ENCODE data around the gene ZNF467.

The ZNF467 gene

DNA sequence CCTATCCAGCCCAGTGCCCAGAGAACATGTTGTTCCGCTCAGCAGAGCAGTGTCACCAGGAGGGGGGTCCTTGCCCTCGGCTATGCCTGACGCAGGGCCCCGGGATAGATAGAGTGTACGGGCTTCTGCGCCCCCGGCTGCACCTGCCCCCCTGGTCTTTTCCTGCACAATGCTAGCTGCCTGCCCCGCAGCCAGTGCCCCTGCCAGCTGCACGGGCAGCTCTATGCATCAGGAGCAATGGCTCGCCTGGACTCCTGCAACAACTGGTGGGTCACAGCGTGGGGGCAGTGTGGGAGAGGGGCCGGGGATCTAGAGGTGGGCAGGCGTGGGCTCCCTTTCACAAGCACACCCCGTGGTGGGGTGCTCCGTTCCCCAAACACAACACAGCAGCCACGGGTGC is 33.3 kb upstream of the ZNF467 start:
- DNase-seq (ENCODE audit: low read depth) = no peak

GRCh38 chr7:149804106-149804505 is 30.7 kb upstream of the ZNF467 start:
- DNase-seq (ENCODE audit: low read depth) = no peak

DNA sequence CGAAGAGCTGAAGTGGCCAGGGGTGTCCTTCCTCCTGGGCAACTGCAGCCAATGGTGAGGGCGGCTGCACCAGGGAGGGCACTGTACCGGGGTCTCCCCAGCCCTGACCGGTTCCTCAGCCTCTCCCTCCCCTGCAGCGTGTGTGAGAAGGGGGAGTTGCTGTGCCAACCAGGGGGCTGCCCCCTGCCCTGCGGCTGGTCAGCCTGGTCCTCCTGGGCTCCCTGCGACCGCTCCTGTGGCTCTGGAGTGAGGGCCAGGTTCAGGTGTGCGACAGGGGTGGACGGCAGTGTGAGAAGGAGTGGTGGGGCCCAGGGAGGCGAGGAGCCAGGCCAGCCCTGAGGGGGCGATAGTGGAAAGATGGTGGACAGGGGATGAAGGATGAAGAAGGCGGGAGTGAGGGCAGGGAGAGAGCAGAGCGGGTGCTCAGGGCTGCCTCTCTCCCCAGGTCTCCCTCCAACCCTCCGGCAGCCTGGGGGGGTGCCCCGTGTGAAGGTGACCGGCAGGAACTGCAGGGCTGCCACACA is 30.2 kb upstream of the ZNF467 start:
- DNase-seq (ENCODE audit: low read depth) = no peak

- DNase-seq (ENCODE audit: low read depth) = no peak
Observed at GRCh38 chr7:149802966-149803365, 29.6 kb upstream of the ZNF467 start.

DNA sequence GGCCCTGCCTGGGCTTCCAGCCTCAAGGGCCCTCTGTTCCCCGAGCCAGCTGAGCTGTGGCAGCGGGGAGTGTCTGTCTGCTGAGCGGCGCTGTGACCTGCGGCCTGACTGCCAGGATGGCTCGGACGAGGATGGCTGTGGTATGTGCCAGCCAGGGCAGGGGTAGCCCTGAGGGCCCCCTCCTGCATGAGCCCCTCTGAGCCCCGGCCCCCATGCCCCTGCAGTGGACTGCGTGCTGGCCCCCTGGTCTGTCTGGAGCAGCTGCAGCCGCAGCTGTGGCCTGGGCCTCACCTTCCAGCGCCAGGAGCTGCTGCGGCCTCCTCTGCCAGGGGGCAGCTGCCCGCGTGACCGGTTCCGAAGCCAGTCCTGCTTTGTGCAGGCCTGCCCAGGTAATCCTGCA is 28.4 kb upstream of the ZNF467 start:
- no peak for DNase-seq (ENCODE audit: low read depth)

DNA sequence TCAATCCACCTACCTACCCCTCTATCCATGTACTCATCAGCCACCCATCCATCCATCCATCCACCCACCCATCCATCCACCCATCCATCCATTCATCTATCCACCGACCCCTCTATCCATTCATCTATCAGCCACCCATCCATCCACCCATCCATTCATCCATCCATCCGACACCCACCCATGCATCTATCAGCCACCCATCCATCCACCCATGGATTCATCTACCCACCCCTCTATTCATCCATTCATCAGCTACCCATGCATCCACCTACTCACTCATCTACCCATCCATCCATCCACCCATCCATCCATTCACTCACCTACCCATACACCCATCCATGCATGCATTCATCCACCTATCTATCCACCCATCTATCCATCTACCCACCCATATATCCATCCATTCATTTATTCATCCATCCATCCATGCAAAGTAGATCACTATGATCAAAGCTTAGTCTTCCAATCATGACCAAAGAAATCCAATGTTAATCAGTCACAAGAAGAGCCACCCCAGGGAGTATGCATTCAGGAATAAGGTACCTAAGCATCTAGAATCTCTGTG is 27.7 kb upstream of the ZNF467 start:
- no peak for DNase-seq (ENCODE audit: low read depth)

GRCh38 chr7:149800169-149800555 is 26.8 kb upstream of the ZNF467 start:
- DNase-seq (ENCODE audit: low read depth) = no peak

DNA sequence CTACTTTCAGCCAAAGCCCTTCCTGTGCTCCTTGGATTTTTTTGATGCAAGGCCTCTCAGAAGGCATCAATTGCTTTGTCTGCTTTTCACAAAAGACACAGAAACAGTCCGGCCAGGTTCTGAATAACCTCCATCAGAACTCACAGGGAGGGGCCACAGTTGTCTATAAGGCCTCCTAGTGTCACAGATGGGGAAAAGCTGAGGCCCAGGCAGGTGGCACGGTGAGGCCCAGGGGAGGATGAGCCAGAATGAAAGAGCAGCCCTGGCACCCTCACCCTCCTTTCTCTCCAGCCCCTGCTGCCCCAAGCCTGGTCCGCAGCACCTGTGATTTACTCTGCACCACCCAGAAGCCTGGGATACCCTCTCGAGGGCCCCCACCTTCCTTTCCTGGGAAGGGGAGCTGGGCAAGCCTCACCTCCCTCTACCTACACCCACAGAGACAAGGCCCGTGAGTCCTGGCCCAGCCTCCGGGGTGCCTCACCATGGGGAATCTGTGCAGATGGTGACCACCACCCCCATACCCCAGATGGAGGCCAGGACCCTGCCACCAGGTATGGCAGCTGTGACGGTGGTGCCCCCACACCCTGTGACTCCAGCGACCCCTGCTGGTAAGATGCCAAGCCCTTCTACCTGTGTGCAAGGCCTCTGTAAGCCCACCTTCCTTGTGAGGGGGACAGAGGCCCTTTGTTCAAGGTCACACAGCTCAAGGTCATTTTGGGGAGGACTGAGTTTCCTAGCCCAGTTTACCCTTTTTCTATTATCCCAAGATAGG is 26.2 kb upstream of the ZNF467 start:
- peak; percentile 48 for DNase-seq (ENCODE audit: low read depth)

DNA sequence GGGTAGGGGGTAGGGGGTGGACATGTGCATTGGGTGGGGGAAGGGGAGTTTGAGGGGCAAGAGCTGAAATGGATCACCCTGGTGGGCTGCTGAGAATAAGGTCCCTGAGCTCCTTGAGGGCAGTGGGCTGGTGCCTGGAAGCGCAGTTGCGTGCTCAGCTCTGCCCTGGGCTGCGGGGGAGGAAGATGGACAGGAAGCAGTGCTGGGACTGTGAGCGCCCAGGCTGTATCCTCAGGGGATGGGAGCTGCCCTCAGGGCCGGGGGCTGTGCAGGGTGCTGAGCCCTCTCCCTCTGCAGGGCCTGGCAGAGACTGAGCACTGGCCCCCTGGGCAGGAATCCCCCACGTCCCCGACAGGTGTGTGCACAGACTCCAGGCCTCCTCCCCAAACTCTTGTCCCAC is 24.4 kb upstream of the ZNF467 start:
- no peak for DNase-seq (ENCODE audit: low read depth)

GRCh38 chr7:149796287-149796860 is 23.0 kb upstream of the ZNF467 start:
- no peak for DNase-seq (ENCODE audit: low read depth)

DNA sequence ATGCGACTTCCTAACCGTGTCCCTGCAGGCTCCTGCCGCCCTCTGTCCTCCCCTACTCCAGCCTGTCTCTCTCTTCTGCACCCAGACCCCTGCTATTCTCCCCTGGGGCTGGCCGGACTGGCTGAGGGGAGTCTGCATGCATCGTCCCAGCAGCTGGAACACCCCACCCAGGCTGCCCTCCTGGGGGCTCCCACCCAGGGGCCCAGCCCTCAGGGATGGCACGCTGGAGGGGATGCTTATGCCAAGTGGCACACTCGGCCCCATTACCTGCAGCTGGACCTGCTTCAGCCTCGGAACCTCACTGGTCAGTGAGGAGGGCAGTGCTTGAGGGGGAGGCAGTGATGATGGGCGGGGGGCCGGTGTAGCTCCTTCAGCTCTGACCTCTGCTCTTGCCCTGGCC is 21.7 kb upstream of the ZNF467 start:
- no peak for DNase-seq (ENCODE audit: low read depth)

DNA sequence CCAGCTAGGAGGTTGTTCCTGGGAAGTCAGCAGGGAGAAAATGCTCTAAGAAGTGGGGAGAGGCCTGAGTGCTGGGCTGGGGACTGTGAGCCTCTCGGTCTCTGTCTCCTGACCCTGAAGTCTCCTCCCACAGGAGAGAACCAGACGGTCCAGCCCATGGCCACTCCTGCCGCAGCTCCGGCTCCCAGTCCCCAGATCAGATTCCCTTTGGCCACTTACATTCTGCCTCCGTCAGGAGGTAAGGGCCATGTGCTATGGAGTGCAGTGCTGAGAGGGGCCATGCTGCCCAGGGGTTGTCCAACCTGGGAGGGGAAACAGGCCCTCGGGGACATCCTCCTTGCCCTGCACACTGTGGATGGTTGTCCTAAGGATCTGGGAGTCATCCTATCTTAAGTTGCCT is 21.3 kb upstream of the ZNF467 start:
- DNase-seq (ENCODE audit: low read depth) = no peak

- no peak for DNase-seq (ENCODE audit: low read depth)
Observed at GRCh38 chr7:149793261-149793660, 19.9 kb upstream of the ZNF467 start.

DNA sequence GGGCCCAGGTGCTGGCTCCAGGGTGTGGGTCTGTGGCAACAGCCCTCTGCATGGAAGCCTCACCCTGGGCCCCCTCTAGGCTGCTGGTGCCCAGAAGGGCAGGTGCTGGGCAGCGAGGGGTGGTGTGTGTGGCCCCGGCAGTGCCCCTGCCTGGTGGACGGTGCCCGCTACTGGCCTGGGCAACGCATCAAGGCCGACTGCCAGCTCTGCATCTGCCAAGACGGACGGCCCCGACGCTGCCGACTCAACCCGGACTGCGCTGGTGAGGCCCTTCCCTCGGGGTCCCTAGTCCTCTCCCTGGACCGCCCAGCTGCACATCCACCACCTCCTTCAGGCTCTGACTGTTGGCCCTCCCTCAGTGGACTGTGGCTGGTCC is 18.8 kb upstream of the ZNF467 start:
- DNase-seq (ENCODE audit: low read depth) = no peak

DNA sequence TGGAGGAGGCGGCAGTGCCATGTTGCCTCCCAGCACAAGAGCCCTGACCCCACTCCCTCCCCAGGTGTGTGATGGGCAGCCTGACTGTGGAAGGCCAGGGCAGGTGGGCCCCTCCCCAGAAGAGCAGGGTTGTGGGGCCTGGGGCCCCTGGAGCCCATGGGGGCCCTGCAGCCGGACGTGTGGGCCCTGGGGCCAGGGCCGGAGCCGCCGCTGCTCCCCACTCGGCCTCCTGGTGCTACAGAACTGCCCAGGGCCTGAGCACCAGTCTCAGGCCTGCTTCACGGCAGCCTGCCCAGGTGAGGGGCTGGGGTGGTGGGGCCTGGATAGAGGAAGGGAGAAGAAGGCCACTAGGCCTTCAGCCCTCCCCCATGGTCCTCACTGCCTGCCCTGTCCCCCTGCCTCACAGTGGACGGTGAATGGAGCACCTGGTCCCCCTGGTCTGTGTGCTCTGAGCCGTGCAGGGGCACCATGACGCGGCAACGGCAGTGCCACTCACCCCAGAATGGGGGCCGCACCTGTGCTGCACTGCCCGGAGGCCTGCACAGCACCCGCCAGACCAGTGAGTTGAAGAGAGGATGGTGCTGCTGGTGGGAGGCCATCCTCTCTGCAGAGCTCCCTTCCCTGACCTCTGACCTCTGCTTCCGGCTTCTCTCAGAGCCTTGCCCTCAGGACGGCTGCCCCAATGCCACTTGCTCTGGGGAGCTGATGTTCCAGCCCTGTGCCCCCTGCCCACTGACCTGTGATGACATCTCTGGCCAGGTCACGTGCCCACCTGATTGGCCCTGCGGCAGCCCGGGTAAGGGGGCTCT is 18.2 kb upstream of the ZNF467 start:
- no peak for DNase-seq (ENCODE audit: low read depth)

DNA sequence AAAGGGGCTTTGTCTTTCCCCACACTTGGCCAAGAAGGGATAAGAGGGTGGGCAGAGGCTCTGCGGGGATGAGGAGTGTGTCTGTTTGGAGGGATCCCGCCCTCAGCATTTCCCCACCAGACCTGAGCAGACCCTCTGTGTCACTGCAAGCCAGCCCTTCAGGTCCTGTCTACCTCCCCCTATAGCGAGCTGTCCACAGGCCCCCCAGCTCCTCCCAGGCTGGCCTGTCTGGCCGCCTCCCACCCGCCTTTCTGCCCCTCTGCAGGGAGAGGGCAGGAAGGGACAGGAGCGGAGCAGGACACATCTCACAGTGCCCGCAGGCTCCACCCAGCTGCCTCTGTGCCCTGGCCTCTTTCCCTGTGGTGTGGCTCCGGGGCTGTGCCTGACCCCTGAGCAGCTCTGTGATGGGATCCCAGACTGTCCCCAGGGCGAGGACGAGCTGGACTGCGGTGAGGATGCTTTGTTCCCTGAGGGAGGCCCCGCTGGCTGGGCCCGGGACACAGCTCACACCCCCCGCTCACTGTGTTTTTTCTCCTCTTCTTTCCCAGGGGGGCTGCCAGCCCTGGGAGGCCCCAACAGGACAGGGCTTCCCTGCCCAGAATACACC is 17.5 kb upstream of the ZNF467 start:
- DNase-seq (ENCODE audit: low read depth) = no peak

DNA sequence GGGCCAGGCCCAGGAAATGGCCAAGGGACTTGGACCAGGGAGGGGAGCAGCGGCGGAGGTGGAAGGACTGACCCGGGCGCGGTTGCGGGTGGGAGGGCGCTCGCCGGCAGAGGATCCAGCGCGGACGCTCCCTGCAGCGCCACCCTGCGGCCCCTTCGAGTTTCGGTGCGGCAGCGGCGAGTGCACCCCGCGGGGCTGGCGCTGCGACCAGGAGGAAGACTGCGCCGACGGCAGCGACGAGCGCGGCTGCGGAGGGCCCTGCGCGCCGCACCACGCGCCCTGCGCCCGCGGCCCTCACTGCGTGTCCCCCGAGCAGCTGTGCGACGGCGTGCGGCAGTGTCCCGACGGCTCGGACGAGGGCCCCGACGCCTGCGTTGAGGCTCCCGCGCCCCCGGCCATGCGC is 16.8 kb upstream of the ZNF467 start:
- no peak for DNase-seq (ENCODE audit: low read depth)

GRCh38 chr7:149789101-149789500 is 15.7 kb upstream of the ZNF467 start:
- DNase-seq (ENCODE audit: low read depth) = no peak

- no peak for DNase-seq (ENCODE audit: low read depth)
Observed at GRCh38 chr7:149788300-149788851, 15.0 kb upstream of the ZNF467 start.

DNA sequence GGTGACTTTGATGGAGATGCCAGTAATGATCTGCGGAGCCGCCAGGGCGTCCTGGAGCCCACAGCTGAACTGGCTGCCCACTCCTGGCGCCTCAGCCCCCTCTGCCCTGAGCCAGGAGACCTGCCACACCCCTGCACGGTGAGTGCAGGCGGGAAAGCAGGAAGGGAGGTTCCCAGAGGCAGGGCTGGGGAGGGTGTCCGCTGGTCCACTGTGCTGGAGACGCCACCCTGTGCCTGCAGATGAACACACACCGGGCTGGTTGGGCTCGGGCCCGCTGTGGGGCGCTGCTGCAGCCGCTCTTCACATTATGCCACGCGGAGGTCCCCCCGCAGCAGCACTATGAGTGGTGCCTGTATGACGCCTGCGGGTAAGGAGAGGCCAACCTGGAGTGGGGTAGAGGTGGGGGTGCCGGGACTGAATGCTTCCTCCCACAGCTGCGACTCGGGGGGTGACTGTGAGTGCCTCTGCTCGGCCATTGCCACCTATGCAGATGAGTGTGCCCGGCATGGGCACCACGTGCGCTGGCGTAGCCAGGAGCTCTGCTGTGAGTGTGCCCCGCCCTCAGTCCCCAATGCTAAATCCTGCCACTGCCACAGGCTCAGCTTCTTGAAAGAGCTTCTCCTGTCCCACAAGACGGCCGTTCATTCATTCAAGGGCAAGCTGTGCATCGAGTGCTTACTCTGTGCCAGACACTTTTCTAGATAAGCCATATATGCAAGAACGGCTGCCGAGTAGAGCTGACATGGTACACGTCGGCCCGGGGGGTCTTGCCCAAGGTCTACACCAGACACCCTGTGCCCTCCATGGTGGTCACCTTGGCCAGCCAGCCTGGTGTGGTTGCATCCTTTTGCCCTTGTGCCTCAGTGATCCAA is 14.3 kb upstream of the ZNF467 start:
- DNase-seq (ENCODE audit: low read depth) = no peak

DNA sequence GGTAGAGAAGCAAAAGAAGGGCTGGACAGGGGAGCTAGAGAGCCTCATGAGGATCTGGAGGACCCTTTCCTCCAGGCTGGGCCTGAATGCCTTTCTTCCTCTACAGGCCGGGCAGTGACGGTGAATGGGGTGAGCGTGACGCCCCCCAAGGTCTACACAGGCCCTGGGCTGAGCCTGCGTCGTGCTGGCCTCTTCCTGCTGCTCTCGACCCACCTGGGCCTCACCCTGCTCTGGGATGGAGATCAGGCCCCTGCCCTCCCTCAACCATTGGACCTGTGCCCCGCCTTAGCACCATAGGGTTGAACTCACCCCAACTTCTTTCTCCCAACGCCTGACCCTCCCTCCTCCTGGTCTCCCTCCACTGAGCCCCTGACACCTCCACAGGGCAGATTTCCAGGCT is 12.6 kb upstream of the ZNF467 start:
- no peak for DNase-seq (ENCODE audit: low read depth)

Measured in stimulated activated CD8-positive, alpha-beta memory T cell treated with anti-CD3 and anti-CD28 coated beads, Interleukin-15, amount 100 ng/mL, for 1 hour (primary cell).